ENCODE results near the gene PLEKHM1. TPM values are rescaled to one million over a fixed set of nuclear protein-coding genes. Genes with fewer than 3 reads are reported as not detected.

PLEKHM1 gene
- total and polyA plus RNA-seq, 8 donors, result 13.3 to 30.7 (median 16.0) TPM

- no peak for TF ChIP-seq CTCF (IDR thresholded peaks at IDR 0.05)
- intact Hi-C loops (cut with DNase I), result no loop called here
- Histone ChIP-seq H3K36me3 (no peaks in the 10 kb centered on the region), H3K4me3 (no peak overlapping the region), H3K9me3 (no peaks in the 10 kb centered on the region), H3K27me3 (no peaks in the 10 kb centered on the region), H3K4me1 (no peaks in the 10 kb centered on the region), H3K27ac (no peak overlapping the region)
- FAIRE-seq (no peak), DNase-seq (peak in 1 of 6 donors; percentile 43), ATAC-seq (no peak)
- WGBS, 2 donors, result 92% methylated on average over 10 of the region's 10 CpGs
These were observed 86.5 kb downstream of the PLEKHM1 start for GRCh38 chr17:45403906-45404490.

- Histone ChIP-seq H3K4me1 (no peaks in the 10 kb centered on the region), H3K9me3 (no peaks in the 10 kb centered on the region), H3K36me3 (no peaks in the 10 kb centered on the region), H3K27ac (no peak overlapping the region), H3K27me3 (no peaks in the 10 kb centered on the region), H3K4me3 (no peak overlapping the region)
- FAIRE-seq (no peak), ATAC-seq (no peak), DNase-seq (peak in 1 of 6 donors; percentile 23)
- no peak for TF ChIP-seq CTCF (IDR thresholded peaks at IDR 0.05)
- 68 to 71% methylated on average over 1 of the region's 1 CpG for WGBS, 2 donors
- intact Hi-C loops (cut with DNase I), result no loop called here
These were observed 87.6 kb downstream of the PLEKHM1 start for GRCh38 chr17:45402916-45403315.

- H3K4me1 ChIP-seq, result peaks cover 0 to 3% (median 0%) of the 10 kb centered on the region in 3 donors
- WGBS, 2 donors, result 77 to 80% methylated on average over 5 of the region's 5 CpGs
- no peak overlapping the region for H3K4me3 ChIP-seq
- H3K9me3 ChIP-seq, result no peaks in the 10 kb centered on the region
- DNase-seq, result no peak
- TF ChIP-seq CTCF (IDR thresholded peaks at IDR 0.05), result no peak
- H3K36me3 ChIP-seq, result no peaks in the 10 kb centered on the region
- intact Hi-C loops (cut with DNase I), result no loop called here
- ATAC-seq, result no peak
- no peak for FAIRE-seq
- H3K27me3 ChIP-seq, result no peaks in the 10 kb centered on the region
- no peak overlapping the region for H3K27ac ChIP-seq
These were observed 91.7 kb downstream of the PLEKHM1 start for GRCh38 chr17:45398800-45399199.

- FAIRE-seq (no peak), ATAC-seq (no peak), DNase-seq (no peak)
- 85 to 86% methylated on average over 5 of the region's 5 CpGs for WGBS, 2 donors
- Histone ChIP-seq H3K9me3 (no peaks in the 10 kb centered on the region), H3K36me3 (no peaks in the 10 kb centered on the region), H3K27me3 (no peaks in the 10 kb centered on the region), H3K4me1 (peaks cover 0 to 3% (median 0%) of the 10 kb centered on the region in 3 donors), H3K27ac (no peak overlapping the region), H3K4me3 (no peak overlapping the region)
- no peak for TF ChIP-seq CTCF (IDR thresholded peaks at IDR 0.05)
- intact Hi-C loops (cut with DNase I), result no loop called here
These were observed 92.7 kb downstream of the PLEKHM1 start for GRCh38 chr17:45397796-45398195.

- no peak overlapping the region for H3K4me3 ChIP-seq
- H3K4me1 ChIP-seq, result peaks cover 0 to 3% (median 0%) of the 10 kb centered on the region in 3 donors
- WGBS, 2 donors, result 92 to 93% methylated on average over 42 to 50 of the region's 50 CpGs
- no peak for TF ChIP-seq CTCF (IDR thresholded peaks at IDR 0.05)
- H3K27ac ChIP-seq, result no peak overlapping the region
- intact Hi-C loops (cut with DNase I), result no loop called here
- DNase-seq, result peak in 1 of 6 donors; percentile 67
- H3K36me3 ChIP-seq, result no peaks in the 10 kb centered on the region
- no peaks in the 10 kb centered on the region for H3K27me3 ChIP-seq
- ATAC-seq, result no peak
- FAIRE-seq, result no peak
- no peaks in the 10 kb centered on the region for H3K9me3 ChIP-seq
These were observed 93.9 kb downstream of the PLEKHM1 start for GRCh38 chr17:45396496-45397205.
